ENCODE data around the gene PA2G4.

DNA sequence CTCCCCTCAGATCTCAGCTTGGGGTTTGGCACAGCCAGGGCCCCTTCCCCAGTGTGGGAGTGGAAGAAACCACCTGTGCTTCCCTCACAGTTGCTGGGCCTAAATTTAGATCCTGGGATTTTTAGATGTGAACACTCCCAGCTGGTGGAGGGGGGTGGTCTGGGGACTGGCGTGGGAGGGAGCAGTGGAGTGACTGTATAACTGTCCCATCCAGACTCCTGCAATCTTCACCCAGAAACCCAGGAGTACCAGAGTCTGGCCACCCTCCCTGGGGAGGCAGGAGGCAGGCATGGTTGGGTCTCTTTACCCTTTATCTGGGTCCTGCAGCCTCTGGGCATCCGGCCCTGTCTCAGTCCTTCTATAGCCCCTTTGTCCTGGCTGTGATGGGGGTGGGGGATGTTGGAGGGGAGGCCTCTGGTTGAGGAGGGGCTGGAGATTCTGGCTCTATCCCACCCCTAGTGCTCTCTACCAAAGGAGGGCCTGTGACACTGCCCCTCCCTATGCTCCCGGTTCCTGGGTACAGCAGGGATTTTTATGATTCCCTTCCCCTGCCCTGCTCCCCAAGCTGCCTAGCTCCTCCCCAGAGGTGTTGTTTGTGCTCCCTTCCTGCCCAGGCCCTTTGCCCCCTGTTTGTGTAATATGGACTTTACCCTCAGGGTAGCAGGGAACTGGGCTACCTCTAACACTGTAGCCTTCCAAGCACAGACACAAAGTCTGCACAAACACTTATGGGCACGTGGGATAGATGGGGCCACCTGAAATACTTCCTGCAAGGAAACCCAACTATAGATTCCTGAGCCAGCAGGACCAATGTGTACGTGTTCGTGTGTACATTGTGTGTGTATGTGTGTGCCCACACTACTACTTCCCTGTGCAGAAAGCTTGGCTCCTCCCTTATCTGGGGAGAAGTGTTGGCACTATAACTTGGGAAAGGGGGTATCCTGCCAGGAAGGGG lies 22.7 kb upstream of the PA2G4 start:
- TF ChIP-seq EZH2 (IDR thresholded peaks at IDR 0.05; ENCODE audit: low read length, unreplicated experiment), result no peak
- TF ChIP-seq, protein P1, sequence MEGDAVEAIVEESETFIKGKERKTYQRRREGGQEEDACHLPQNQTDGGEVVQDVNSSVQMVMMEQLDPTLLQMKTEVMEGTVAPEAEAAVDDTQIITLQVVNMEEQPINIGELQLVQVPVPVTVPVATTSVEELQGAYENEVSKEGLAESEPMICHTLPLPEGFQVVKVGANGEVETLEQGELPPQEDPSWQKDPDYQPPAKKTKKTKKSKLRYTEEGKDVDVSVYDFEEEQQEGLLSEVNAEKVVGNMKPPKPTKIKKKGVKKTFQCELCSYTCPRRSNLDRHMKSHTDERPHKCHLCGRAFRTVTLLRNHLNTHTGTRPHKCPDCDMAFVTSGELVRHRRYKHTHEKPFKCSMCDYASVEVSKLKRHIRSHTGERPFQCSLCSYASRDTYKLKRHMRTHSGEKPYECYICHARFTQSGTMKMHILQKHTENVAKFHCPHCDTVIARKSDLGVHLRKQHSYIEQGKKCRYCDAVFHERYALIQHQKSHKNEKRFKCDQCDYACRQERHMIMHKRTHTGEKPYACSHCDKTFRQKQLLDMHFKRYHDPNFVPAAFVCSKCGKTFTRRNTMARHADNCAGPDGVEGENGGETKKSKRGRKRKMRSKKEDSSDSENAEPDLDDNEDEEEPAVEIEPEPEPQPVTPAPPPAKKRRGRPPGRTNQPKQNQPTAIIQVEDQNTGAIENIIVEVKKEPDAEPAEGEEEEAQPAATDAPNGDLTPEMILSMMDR (conservative IDR thresholded peaks at IDR 0.05; ENCODE audit: low read depth, low read length), result no peak

All from PC-3 (cell line).